ENCODE measurements around the gene C19orf81.

The C19orf81 gene

DNA sequence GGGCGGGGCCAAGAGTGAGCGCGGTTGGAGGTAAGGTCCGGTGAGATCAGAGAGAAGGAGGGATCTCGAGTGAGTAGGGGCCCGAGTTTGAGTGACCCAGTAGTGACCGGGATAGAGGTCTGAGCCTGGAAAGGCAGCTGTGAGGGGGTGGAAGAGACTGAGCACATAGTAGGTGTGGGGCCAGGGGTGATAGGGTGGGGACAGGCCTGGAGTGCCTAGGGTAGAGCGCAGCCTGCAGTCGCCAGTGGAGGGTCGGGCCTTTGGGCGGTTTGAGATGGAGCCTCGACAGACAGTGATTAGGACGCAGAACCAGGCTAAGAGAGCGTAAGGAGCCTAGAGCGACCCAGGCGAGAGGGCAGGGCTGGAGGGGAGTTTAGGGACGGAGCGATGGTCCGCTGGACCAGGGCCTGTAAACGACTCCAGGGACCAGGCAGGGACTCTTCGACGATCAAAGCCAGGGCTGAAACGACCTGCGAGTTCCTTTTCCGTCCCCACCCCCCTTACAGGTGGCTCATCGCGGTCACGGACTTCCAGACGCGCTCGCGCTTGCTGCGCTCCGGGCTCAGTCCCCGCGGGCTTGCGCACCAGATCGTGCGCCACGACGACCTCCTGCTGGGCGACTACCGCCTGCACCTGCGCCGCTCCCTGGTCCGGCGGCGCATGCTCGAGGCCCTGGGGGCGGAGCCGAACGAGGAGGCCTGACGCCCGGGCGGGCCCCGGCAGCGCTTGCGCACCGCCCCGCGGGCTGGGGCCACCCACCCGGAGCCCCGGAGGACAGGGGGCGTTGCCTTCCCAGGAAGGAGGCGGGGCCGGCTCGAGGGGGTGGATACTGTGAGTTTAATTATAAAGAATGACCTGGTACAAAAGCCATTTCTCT, 9.4 kb downstream of the C19orf81 start:
- DNase-seq (ENCODE audit: low read depth in 2 of 2), result peak; percentile 70 to 74

DNA sequence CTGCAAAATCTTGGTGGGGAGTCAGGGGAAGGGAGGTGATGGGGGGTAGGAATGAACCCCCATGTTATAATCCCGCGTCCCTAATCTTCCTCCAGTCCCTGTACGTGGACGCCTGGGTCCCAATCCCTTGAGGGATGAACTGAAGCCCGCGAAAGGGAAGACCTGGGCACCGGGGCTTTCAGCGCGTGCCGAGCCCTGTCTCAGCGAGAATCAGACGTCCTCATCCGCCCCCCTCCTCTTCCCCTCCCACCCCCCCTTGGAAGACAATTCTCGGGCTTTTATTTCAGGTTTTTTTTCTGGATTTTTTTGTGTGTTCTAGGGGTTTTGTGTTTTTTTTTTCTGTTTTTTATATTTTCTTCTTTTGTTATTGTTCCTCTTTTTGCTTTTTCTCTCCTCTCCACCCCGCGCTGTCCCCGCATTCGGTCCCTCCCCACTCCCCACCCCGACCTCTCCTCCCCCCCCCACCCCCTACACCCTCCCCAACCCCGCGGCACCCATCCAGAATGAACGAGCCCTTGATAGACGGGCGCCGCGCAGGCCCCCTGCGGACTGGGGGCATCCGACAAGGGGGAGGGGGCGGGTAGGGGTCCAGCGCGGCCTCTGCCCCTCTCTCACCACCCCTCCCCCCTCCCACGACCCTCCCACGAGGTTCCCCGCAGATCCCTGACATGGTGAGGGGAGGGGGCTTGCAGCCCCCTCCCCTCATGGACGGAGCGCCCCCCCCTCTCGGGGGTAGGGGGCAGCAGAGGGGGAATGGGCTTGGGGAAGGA, 10.3 kb downstream of the C19orf81 start:
- no peak for DNase-seq (ENCODE audit: low read depth in 2 of 2)

DNA sequence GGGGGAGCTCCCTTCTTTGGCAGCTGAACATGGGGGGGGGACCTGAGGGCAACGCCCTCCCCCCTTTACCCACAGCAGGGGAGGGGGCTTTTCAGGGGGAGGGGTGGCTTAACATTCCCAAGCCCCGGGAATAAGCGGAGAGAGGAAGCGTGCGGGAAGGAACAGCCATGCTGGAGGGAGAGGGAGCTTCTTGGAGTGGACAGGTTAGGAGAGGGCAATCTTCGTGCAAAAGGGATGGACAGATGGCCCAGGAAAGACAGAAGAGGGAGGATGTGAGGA, 10.8 kb downstream of the C19orf81 start:
- no peak for DNase-seq (ENCODE audit: low read depth in 2 of 2)

DNA sequence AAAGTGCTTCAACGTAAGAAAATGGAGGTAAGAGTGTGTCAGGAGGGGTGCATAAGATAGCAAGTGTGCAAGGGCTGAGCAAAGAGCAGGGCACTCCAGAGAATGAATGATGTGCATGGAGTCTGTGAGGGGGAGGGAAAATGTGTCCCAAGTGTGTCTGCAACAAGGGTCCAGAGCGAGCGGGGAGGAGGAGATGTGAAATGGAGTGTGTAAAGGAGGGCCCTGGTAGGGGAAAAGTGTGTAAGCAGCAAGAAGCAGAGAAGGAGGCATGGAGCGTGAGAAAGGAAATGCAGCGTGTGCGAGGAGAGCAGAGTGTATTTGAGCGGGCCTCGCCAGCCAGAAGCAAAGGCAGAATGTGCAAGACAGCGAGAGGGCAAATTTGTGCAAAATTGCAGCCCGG, 11.8 kb downstream of the C19orf81 start:
- DNase-seq (ENCODE audit: low read depth in 2 of 2), result no peak

DNA sequence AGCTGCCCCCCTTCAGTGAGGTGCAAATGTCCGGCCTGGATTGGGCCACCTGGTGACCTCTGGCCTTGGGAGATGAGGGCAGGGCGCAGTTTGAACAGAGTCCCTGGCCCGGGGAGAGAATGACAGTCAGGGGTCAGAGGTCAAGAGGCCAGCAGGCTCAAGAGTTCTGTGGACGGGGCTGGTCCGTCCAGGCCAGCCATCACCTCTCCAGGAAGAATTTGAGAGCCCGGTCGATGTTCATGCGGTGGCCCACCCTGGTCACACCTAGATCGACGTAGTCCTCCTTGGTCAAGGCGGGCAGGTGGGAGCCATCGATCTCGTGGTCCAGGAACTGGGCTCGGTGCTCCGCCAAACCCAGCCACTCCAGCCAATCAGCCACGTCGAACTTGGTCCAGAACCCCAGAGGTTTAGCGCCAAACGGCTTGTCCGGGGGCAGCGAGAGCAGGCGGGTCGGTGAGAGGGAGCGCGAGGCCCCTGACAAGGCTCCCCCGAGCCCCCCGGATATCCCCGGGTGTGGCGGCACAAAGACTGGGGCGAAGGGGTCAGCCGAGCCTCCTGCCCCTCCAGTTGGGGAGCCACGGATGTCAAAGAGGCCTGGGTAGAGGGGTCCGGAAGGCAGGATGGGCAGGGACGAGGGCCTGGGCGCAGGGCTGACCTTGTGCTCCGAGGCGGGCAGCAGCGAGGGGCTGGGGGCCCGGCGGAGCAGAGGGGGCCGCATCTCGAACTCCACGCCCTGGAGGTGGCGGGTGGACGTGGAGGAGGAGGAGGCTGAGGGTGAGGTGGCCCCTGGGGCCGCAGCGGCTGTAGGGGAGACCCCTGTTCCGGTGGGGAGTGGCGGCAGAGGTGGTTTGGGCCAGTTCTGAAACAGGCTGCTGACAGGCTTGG, 12.8 kb downstream of the C19orf81 start:
- DNase-seq (ENCODE audit: low read depth in 2 of 2), result no peak

DNA sequence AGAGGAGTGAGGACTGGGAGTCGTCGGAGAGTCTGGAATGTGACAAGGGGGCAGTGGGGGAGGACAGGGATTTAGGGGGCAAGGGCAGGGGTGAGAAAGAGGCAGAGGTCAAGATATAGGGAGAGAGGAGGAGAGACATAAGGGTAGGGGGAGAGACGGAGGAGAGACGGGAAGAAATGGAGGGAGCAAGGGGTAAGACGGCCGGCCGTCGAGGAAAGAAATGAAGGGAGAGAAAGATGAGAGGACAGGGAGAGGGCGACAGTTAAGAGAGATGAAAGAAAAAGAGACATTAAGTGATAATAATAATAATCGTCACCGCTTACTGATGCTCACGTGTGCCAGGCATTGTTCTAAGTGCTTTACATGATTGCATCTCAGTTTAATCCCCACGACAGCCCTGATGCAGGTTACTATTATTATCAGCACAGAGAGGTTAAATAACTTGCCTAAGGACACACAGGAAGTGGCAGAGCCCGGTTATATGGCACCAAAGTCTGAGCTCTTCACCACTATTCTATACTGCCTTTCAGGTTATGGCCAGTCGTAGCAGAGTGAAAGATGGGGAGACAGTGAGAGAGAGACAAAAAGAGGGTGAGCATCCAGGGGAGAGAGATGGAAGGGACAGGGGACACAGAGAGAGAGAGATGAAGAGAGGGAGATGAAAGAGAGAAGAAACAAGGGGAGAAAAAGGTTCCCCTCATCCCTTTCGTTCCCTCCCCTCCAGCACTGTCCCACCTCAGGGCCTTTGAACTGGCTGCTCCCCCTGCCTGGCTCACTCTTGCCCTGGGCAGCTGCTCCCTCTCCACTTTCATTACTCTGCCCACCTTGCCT, 13.6 kb downstream of the C19orf81 start:
- no peak for DNase-seq (ENCODE audit: low read depth in 2 of 2)

DNA sequence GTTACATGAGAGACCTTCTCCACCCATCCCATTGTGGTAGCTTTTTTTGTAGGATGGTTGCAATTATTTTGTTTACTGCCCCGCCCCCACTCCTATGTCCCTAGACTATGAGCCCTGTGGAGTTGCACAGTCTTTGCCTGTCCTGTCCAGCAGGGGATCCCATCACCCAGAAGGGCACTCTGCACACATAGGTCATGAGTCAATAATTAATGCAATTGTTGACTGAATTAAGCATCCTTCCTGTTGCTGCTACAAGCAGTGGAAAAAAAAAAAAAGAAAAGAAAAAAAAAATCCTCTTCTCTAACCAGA, 14.2 kb downstream of the C19orf81 start:
- no peak for DNase-seq (ENCODE audit: low read depth in 2 of 2)

DNA sequence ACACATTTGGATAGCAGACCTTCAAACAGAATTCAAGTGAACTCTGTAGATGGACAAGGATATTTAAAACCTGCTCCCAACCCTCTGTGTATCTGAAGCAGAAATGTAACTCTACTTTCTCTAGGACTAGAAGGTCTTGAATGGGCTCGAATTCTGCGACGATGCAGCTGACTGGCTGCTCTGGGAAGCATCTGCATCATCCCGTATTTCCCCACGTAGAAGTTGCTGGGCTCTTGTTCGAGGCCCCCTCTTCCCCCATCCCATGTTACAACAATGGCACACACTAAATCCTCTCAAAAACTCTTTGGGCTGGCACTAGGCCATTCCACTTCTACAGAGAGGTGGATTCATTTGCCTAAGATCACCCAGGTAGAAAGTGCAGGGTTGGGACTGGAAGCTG, 15.0 kb downstream of the C19orf81 start:
- DNase-seq (ENCODE audit: low read depth in 2 of 2), result no peak

DNA sequence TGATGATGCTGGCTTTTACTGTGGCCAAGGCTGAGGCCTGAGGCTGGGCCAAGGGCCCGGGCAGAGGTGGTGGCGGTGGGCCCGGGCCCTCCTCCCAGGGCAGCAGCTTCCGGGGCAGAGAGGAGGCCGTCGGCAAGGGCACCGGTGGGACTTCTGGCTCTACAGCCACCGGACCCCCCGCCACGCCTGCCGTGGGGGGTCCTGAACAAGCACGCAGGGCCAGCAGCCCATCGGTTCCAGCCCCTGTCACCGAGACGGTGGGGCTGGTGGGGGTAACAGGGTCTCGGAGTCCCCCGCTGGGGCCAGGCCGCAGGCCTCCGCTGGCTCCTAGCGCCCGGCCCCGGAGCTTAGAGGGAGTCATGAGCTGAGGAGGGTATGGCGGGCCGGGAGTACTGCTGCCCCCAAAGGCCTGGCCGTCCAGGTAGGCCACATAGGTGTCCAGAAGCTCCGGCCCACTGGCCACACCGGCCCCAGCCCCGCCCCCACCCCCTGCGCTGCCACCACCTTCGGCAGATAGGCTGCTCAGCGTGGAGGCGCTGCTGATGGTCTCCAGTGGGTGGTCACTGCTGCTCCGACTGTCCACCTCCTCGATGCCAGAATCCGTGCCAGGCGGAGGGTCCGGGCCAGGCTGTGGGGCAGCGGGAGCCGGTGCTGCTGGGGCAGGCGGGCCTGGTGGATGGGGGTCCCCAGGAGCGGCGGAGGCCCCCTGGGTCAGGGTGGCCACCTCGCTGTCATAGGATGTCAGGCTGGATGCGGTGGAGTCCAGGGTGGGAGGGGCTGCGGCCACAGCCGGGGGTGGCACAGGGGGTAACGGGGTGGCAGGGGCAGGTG, 17.3 kb downstream of the C19orf81 start:
- DNase-seq (ENCODE audit: low read depth in 2 of 2), result no peak

DNA sequence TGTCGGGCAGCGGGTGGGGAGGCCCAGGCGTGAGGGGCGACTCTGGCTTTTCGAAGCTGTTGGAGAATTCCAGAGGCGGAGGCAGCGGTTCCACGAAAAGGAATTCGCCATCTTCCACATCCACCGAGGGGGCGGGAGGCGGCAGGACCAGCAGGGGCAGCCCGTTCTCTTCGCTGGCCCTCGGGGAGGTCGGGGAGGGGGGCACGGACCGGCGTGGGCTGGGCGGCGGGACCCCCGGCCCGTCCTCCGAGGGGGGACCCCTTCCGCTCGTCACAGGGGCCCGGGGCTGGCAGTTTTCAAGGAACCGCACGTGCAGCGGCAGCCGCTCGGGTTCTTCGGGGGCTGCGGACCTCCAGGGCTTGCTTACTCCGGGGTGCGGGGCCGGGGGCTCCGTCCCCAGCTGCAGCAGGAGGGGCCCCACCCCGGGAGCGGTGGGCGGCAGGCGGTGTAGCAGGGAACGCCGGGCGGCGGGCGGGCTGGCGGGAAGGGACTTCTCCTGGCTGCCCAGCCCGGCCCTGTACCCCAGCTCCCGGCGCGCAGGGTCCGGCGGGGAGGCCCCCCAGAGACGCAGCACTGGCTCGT, 18.0 kb downstream of the C19orf81 start:
- DNase-seq (ENCODE audit: low read depth in 2 of 2), result no peak

DNA sequence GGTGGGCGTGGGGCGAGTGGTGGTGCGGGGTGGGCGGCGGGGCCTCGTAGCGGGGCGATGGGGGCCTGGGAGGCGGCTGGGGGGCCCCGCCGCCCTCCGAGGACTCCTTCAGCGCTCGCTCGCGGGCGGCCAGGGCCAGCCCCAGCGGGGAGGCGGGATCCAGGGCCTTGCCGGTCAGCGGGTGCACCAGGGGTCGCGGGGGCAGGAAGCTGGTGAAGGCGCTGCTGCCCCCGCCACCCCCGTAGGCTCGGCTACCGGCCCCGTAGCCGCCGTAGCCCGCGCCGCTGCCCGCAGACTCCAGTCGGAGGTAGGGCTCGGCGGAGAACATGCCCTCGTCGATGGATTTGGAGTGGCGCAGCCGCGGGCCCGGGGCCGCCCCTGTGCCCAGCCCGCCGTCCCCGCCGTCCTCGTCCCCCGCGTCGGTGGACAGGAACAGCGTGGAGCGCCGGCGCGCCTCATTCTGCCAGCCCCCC, 18.6 kb downstream of the C19orf81 start:
- no peak for DNase-seq (ENCODE audit: low read depth in 2 of 2)

DNA sequence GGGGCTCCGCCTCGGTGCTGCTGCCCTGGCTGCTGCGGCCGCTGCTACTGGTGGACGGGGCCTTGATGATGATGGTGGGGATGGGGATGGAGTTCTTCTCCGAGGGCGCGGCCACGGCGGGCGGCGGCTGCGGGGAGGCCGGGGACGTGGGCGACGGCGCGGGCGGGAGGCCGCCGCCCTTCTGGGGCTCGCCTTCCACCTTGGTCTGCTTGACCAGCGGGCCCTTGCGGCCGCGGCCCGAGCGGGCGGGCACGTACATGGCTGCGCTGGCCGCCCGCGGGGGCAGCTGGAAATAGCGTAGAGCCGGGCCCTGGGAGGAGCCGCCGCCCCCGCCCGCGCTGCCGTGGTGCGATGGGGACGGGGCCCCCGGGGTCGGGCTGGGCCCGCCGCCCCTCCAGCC, 19.2 kb downstream of the C19orf81 start:
- no peak for DNase-seq (ENCODE audit: low read depth in 2 of 2)

DNA sequence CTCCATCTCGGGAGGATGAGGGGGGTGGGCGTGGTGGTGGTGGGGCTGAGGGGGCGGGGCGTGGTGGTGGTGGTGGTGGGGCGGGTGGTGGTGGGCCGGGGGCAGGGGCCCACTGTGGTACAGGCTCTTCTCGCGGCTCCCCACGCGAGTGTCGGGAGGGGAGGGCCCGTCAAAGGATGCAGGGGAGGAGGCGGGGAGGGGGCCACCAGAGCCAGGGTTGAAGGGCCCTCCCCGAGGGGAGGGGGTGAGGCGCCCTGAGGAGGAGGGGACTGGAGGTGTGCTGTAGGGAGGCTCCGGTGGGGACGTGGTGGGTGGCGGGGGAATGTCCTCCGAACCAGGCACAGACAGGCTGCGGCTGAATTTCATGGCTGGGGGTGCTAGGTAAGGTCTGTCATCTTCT, 19.6 kb downstream of the C19orf81 start:
- DNase-seq (ENCODE audit: low read depth in 2 of 2), result no peak

DNA sequence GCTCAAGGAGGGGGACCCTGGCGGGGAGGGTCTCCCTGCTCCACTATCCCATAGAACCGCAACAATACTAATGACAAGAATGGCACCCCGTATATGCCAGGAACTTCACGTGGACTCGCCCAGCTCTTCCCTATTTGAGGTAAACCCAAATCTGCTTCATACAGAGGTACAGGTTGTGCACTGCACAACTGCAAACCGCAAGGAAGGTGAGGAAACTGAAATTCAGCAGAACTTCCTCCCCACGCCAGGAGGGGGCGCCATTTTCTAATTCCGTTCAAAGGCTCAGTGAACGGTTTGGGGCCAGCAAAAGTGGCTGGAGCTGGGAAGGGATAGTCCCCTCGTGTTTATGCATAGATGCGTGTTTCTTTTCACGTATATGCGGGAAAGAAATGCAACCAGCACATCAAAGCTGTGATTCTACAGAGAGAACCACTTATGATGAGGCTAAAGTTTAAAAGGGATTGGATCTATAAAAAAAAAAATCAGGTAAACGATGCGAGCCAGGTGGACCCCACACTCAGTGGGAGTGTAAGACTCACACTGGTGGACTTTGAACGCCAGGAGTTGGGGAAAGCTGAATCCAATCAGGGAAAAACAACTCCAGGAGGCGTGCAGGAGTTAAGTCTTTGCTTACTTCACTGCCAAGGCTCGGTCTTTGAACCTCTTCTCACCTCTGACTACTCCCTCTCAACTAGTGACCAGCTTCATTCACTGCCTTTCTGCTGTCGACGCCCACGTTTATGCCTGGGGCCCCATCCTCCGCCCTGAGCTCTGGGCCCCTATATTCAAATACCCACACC, 20.3 kb downstream of the C19orf81 start:
- DNase-seq (ENCODE audit: low read depth in 2 of 2), result peak; percentile 23 to 33

DNA sequence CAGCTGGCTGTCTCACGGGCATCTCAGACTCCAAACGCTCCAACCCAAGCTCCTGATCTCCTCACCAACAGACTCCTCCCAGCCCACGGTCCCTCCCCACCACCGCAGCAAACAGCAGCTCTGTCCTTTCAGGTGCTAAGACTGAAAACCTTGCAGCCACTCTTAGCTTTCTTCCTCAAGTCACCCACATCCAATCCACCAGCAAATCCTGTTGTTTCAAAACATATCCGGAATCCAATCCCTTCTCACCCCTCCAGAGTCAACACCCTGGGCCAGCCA, 20.8 kb downstream of the C19orf81 start:
- DNase-seq (ENCODE audit: low read depth in 2 of 2), result no peak

DNA sequence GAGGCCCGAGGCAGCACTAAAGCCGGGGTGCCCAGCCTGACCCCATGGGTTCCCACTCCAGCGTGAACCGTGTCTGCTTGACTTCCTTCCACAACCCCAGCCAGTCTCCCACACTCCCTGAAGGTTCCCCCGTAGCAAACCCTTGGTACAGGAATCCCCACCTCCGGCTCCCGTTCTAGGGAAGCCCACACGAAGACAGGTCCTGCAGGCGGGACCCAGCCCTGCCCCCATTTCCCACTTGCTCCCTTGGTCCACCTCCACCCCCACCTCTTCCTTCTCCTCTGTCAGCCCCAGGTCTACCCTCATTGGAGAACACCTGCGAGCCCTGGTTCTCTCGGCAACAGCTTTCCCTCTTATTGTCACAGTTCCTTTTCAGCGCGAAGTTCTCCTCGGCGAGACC, 23.9 kb downstream of the C19orf81 start:
- no peak for DNase-seq (ENCODE audit: low read depth in 2 of 2)

DNA sequence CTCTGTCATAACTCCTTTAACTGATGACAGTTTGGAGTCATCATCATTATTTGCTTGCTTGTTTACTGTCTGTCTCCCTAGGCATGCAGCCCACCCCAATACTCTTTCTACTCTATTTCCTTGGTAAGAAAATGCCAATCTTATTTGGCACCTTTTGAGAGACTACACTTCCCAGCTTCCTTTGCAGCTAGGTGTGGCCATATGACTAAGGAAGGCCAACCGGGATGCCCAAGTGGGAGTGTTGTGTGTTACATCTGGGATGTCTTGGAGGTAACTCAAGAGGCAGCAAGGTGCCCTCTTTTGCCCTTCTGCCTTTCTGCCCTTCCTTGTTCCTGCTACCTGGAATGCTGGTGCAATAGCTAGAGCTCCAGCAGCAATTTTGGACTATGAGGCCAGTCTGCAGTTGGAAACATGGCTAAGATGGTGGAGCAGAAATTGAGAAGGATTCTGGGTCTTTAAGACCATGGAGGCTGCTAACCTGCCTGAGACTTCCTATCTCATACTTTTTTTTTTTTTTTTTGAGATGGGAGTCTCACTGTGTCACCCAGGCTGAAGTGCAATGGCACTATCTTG, 27.5 kb downstream of the C19orf81 start:
- no peak for DNase-seq (ENCODE audit: low read depth in 2 of 2)

DNA sequence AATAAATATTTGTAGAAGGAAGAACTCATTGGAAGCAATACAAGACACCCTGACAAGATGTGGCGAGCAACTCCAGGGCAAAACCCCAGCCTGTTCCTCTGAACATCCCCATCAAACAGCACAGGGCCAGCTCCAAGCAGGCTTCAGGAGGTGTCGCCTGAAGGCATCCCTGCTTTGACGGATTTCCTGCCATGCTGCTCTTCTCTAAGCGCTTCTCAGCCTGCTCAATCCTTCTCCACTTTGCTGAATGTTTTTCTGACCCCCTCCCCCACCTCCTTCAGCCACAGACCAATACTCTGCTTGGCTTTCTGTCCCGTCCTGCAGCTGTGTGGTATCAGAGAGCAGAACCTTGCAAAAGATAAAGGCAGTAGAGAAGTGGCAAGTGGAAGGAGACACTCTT, 28.4 kb downstream of the C19orf81 start:
- no peak for DNase-seq (ENCODE audit: low read depth in 2 of 2)

DNA sequence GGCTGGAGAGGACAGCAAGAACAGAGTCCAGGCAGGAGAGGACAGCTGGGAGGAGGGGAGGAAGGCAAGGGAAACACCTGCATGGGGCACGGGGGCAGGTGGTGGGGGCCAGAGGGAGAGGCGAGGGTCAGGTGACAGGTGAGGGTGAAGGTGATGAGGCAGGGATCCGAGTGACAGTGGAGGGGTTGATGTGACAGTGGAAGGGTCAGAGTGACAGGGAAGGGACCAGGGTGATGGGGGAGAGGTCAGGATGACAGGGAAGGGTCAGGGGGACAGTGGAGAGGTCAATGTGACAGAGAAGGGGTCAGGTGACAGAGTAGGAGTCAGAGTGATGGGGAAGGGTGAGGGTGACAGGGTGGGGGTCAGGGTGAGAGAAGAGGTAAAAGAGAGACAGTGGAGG, 29.1 kb downstream of the C19orf81 start:
- no peak for DNase-seq (ENCODE audit: low read depth in 2 of 2)
